H1 (cell line): ENCODE data around the gene ADGRB3. TPM values are rescaled to one million over a fixed set of nuclear protein-coding genes. Genes with fewer than 3 reads are reported as not detected.

Experiments used
- CTCF ChIA-PET: fragments of 300-600 bp; sonication (Branson Sonifier 250); formaldehyde crosslinking; loops from one replicate; lab custom pipeline; 2021; ENCODE audit not compliant: partially characterized antibody; lab: Charles Lee
- POLR2A ChIA-PET: fragments of 300-600 bp; sonication (Branson Sonifier 250); formaldehyde crosslinking; loops from one replicate; lab custom pipeline; 2021; ENCODE audit warnings: inconsistent platforms; ENCODE audit not compliant: partially characterized antibody; lab: Charles Lee
- DNase-seq, 2 experiments: peaks; one replicate each; pipeline versions ENCODE4 v3.0.0 to v3.0.0-alpha.2; 2010 to 2022; ENCODE audit warnings: low spot score in 2 of 2, low read depth in 1 of 2, mixed read lengths in 1 of 2
- FAIRE-seq: peaks from 2 replicates; lab custom pipeline; 2011; peaks lifted over from hg19 to GRCh38; lab: Jason Lieb, UNC
- H2AFZ ChIP-seq: 2 replicates; pipeline ENCODE4 v1.8.1; 2012; ENCODE audit warnings: low read length, inconsistent platforms
- H2AK5ac ChIP-seq: 2 replicates; pipeline ENCODE4 v1.6.1; 2013; ENCODE audit warnings: low read depth, low read length
- H2BK120ac ChIP-seq: replicated peaks from 2 replicates; pipeline ENCODE3; 2013; ENCODE audit warnings: low read depth, low read length, inconsistent platforms
- H2BK12ac ChIP-seq: 2 replicates; pipeline ENCODE4 v1.6.1; 2013; ENCODE audit warnings: low read depth, low read length
- H2BK15ac ChIP-seq: 2 replicates; pipeline ENCODE4 v1.6.1; 2013; ENCODE audit warnings: low read length
- H2BK20ac ChIP-seq: 2 replicates; pipeline ENCODE4 v1.6.1; 2013; ENCODE audit warnings: low read length
- H2BK5ac ChIP-seq: 2 replicates; pipeline ENCODE4 v1.6.1; 2013; ENCODE audit warnings: low read depth, low read length
- H3K14ac ChIP-seq: 2 replicates; pipeline ENCODE4 v1.6.1; 2013; ENCODE audit warnings: inconsistent platforms; ENCODE audit not compliant: insufficient read length
- H3K18ac ChIP-seq: 2 replicates; pipeline ENCODE4 v1.6.1; 2013; ENCODE audit warnings: low read length; ENCODE audit errors: extremely low read depth
- H3K23ac ChIP-seq: 2 replicates; pipeline ENCODE4 v1.6.1; 2013; ENCODE audit warnings: inconsistent platforms; ENCODE audit not compliant: insufficient read length
- H3K23me2 ChIP-seq: 2 replicates; pipeline ENCODE4 v1.6.1; 2013; ENCODE audit warnings: low read depth, low read length
- H3K27ac ChIP-seq: 2 replicates; pipeline ENCODE4 v1.6.1; 2011; ENCODE audit warnings: low read depth, low read length, inconsistent platforms
- H3K27me3 ChIP-seq, 4 experiments: replicated peaks in 1 of 4; 1 replicate in 1 of 4; 2 replicates in 3 of 4; pipeline versions ENCODE4 v1.6.1 to v1.8.1; 2011 to 2013; ENCODE audit warnings: low read length in 3 of 4, mild to moderate bottlenecking in 3 of 4, inconsistent platforms in 2 of 4, mixed read lengths in 2 of 4, moderate library complexity in 1 of 4; ENCODE audit not compliant: control insufficient read depth in 3 of 4, insufficient read depth in 3 of 4; ENCODE audit errors: extremely low read depth in 1 of 4
- H3K36me3 ChIP-seq, 4 experiments: 2 replicates each; pipeline versions ENCODE4 v1.6.1 to v1.8.1; 2011 to 2013; ENCODE audit warnings: mild to moderate bottlenecking in 4 of 4, low read length in 3 of 4, moderate library complexity in 2 of 4, control low read depth in 1 of 4, inconsistent platforms in 1 of 4; ENCODE audit not compliant: insufficient read depth in 4 of 4, control insufficient read depth in 2 of 4
- H3K4ac ChIP-seq: replicated peaks from 2 replicates; pipeline ENCODE3; 2013; ENCODE audit warnings: low read length, low read depth, mixed read lengths, inconsistent platforms; ENCODE audit not compliant: insufficient read length
- H3K4me1 ChIP-seq, 4 experiments: replicated peaks in 1 of 4; 1 replicate in 1 of 4; 2 replicates in 3 of 4; pipeline versions ENCODE4 v1.6.1 to v1.8.1; 2011 to 2013; ENCODE audit warnings: low read length in 3 of 4, inconsistent platforms in 2 of 4, mixed read lengths in 1 of 4; ENCODE audit not compliant: insufficient read depth in 4 of 4, control insufficient read depth in 3 of 4
- H3K4me2 ChIP-seq, 2 experiments: 2 replicates each; pipeline versions ENCODE4 v1.6.1 to v1.8.1; 2011 to 2013; ENCODE audit warnings: low read depth in 2 of 2, low read length in 2 of 2, control low read depth in 1 of 2, inconsistent platforms in 1 of 2, mild to moderate bottlenecking in 1 of 2; ENCODE audit not compliant: insufficient read depth in 1 of 2
- H3K4me3 ChIP-seq, 4 experiments: fragments of 200-600, 300-600 bp in 1 of 4; sonication (generic), shearing (Covaris generic), sonication (Bioruptor Twin) in 1 of 4; 2 replicates each; pipeline versions ENCODE4 v1.5.1 to v1.8.1; 2011 to 2016; ENCODE audit warnings: low read length in 4 of 4, low read depth in 3 of 4, control low read depth in 2 of 4, inconsistent platforms in 2 of 4, mild to moderate bottlenecking in 2 of 4, mixed read lengths in 1 of 4, moderate library complexity in 1 of 4; ENCODE audit not compliant: insufficient read depth in 2 of 4; ENCODE audit errors: extremely low read depth in 1 of 4
- H3K56ac ChIP-seq: replicated peaks from 2 replicates; pipeline ENCODE3; 2013; ENCODE audit warnings: low read depth, mild to moderate bottlenecking, mixed read lengths, low read length, inconsistent platforms; ENCODE audit not compliant: insufficient read length
- H3K79me1 ChIP-seq: 2 replicates; pipeline ENCODE4 v1.6.1; 2013; ENCODE audit warnings: low read depth, low read length, control low read depth
- H3K79me2 ChIP-seq, 2 experiments: 2 replicates each; pipeline versions ENCODE4 v1.6.1 to v1.8.1; 2012 to 2013; ENCODE audit warnings: low read length in 2 of 2, mild to moderate bottlenecking in 2 of 2, inconsistent platforms in 1 of 2; ENCODE audit not compliant: insufficient read depth in 2 of 2, control insufficient read depth in 1 of 2
- H3K9ac ChIP-seq, 4 experiments: replicated peaks in 1 of 4; 1 replicate in 1 of 4; 2 replicates in 3 of 4; pipeline versions ENCODE4 v1.6.1 to v1.8.1; 2011 to 2013; ENCODE audit warnings: low read depth in 3 of 4, low read length in 3 of 4, control low read depth in 2 of 4, mild to moderate bottlenecking in 2 of 4, moderate library complexity in 2 of 4, inconsistent platforms in 1 of 4; ENCODE audit errors: extremely low read depth in 1 of 4
- H3K9me3 ChIP-seq, 2 experiments: 2 replicates each; pipeline versions ENCODE4 v1.6.1 to v1.8.1; 2012 to 2013; ENCODE audit warnings: mild to moderate bottlenecking in 2 of 2, moderate library complexity in 2 of 2, control low read depth in 1 of 2, inconsistent platforms in 1 of 2, low read depth in 1 of 2, low read length in 1 of 2, mixed read lengths in 1 of 2; ENCODE audit not compliant: insufficient read depth in 2 of 2
- H4K20me1 ChIP-seq, 2 experiments: replicated peaks in 1 of 2; 2 replicates each; pipeline versions ENCODE3 to v1.8.1; 2011 to 2013; ENCODE audit warnings: inconsistent platforms in 2 of 2, low read length in 2 of 2, mild to moderate bottlenecking in 1 of 2; ENCODE audit not compliant: insufficient read depth in 2 of 2, control insufficient read depth in 1 of 2
- H4K5ac ChIP-seq: 2 replicates; pipeline ENCODE4 v1.6.1; 2013; ENCODE audit warnings: low read length, low read depth, mixed read lengths, inconsistent platforms; ENCODE audit not compliant: insufficient read length
- H4K8ac ChIP-seq: 2 replicates; pipeline ENCODE4 v1.8.0; 2013; ENCODE audit warnings: mild to moderate bottlenecking, moderate library complexity, low read length, inconsistent platforms; ENCODE audit not compliant: insufficient read depth; ENCODE audit errors: extremely low read depth
- H4K91ac ChIP-seq: replicated peaks from 2 replicates; pipeline ENCODE3; 2013; ENCODE audit warnings: low read length, mixed read lengths, inconsistent platforms; ENCODE audit not compliant: insufficient read length
- ATF2 ChIP-seq: IDR thresholded peaks from 2 replicates; pipeline ENCODE4 v1.6.1; 2012; ENCODE audit warnings: low read length, inconsistent platforms
- CBX8 ChIP-seq: fragments of 300-800, 300-1000 bp; sonication (generic); IDR thresholded peaks from 2 replicates; pipeline ENCODE4 v1.7.1; 2016; ENCODE audit warnings: low read depth, low read length, borderline replicate concordance
- CHD1 ChIP-seq: IDR thresholded peaks from 2 replicates; pipeline ENCODE4 v1.6.1; 2012; ENCODE audit warnings: low read depth, low read length, improper control_type of control experiment
- CREB1 ChIP-seq: IDR thresholded peaks from 2 replicates; pipeline ENCODE4 v1.6.1; 2012; ENCODE audit warnings: inconsistent platforms
- CTCF ChIP-seq, 3 experiments: IDR thresholded peaks; 1 replicate in 2 of 3; 2 replicates in 1 of 3; pipeline versions ENCODE4 v1.5.1 to v1.6.1; 2011; ENCODE audit warnings: low read length in 3 of 3, mild to moderate bottlenecking in 3 of 3, inconsistent platforms in 2 of 3, low read depth in 1 of 3, moderate library complexity in 1 of 3; ENCODE audit not compliant: insufficient read depth in 1 of 3; ENCODE audit errors: control extremely low read depth in 1 of 3
- GTF2F1 ChIP-seq: IDR thresholded peaks from 2 replicates; pipeline ENCODE4 v1.6.1; 2012; ENCODE audit warnings: low read depth, low read length, improper control_type of control experiment, borderline replicate concordance
- KDM5A ChIP-seq: fragments of 200-600 bp; IDR thresholded peaks from 2 replicates; pipeline ENCODE4 v1.7.1; 2012; ENCODE audit warnings: mild to moderate bottlenecking, low read length, inconsistent platforms, mixed read lengths
- RBBP5 ChIP-seq: IDR thresholded peaks from 2 replicates; pipeline ENCODE4 v1.7.1; 2012; ENCODE audit warnings: low read depth, mild to moderate bottlenecking, inconsistent platforms, low read length, moderate library complexity, borderline replicate concordance
- WGBS, 2 experiments: shearing (Covaris generic) in 1 of 2; methylation state at CpG; one replicate each; pipeline versions ENCODE4 v1.1.6 to v1.1.7; 2013 to 2015; ENCODE audit warnings: low lambda C conversion rate in 2 of 2, mixed read lengths in 2 of 2, inconsistent platforms in 1 of 2, low coverage in 1 of 2, missing lambda C conversion rate in 1 of 2; ENCODE audit not compliant: insufficient replicate concordance in 2 of 2, insufficient coverage in 1 of 2, insufficient read length in 1 of 2; ENCODE audit errors: extremely low coverage in 1 of 2, missing lambda C conversion rate in 1 of 2; 5-methylcytosine and 5-hydroxymethylcytosine counted together
- polyA plus RNA-seq, 7 experiments: library from polyadenylated mRNA; depleted of rRNA in 3 of 7; stranded (reverse) in 5 of 7; unstranded in 2 of 7; fragments of >200 nt in 5 of 7; fragments of 200-250 nt in 2 of 7; gene quantifications; 1 replicate in 5 of 7; 2 replicates in 1 of 7; 4 replicates in 1 of 7; pipeline versions ENCODE4 v1.2.1 to v1.2.3, GENCODE V29; 2011 to 2013; ENCODE audit warnings: missing spikeins in 2 of 7, mixed read lengths in 2 of 7
- total RNA-seq: library from RNA; stranded (reverse); fragmentation: NEBNext Ultra II Directional; extraction: Animal tissue kit (Norgen Biotek cat#: 25700); gene quantifications from 2 replicates; pipeline ENCODE4 v1.2.1, GENCODE V29; 2021
- TF ChIP-seq, protein P1 (sequence below): IDR thresholded peaks from 2 replicates; pipeline ENCODE4 v1.6.1; 2011; ENCODE audit warnings: low read depth, mild to moderate bottlenecking, low read length; ENCODE audit not compliant: insufficient read depth

The ADGRB3 gene
- total and polyA plus RNA-seq, 2 of the 8 experiments (the other 6 are each of a cell fraction or from before 2014, with no cell fraction given), result 0.35 to 1.2 TPM

- H3K4ac ChIP-seq, result no peak overlapping the region
- H4K91ac ChIP-seq, result no peak overlapping the region
- H2BK120ac ChIP-seq, result no peak overlapping the region
- H3K4me3 ChIP-seq, result no peak overlapping the region
- H3K4me1 ChIP-seq, result no peaks in the 10 kb centered on the region
- H4K8ac ChIP-seq, result no peak overlapping the region
- no peaks in the 10 kb centered on the region for H3K23me2 ChIP-seq
- no peak overlapping the region for H2BK5ac ChIP-seq
- DNase-seq (no peak), FAIRE-seq (no peak)
- WGBS, 2 experiments, result 92% methylated on average over 2 of the region's 2 CpGs; no CpG with 5 or more reads in 1 of the 2 experiments
- no peak overlapping the region for H2BK12ac ChIP-seq
- no peak overlapping the region for H3K18ac ChIP-seq
- no peak overlapping the region for H2AFZ ChIP-seq
- H3K27ac ChIP-seq, result no peak overlapping the region
- H3K9ac ChIP-seq, result no peak overlapping the region
- H3K14ac ChIP-seq, result no peak overlapping the region
- no peak overlapping the region for H3K23ac ChIP-seq
- H3K4me2 ChIP-seq, result no peak overlapping the region
- no peak overlapping the region for H2BK20ac ChIP-seq
- CTCF ChIA-PET, result interaction anchor here (0.6 kb wide), 1 partner anchor 35 kb away, joined by 3 read pairs; no protein-coding TSS in a partner anchor
- no peaks in the 10 kb centered on the region for H3K27me3 ChIP-seq
- H2AK5ac ChIP-seq, result no peak overlapping the region
- no peak overlapping the region for H3K56ac ChIP-seq
- no peak overlapping the region for H2BK15ac ChIP-seq
- no peaks in the 10 kb centered on the region for H3K79me1 ChIP-seq
- POLR2A ChIA-PET, result no interaction called here
- no peaks in the 10 kb centered on the region for H3K36me3 ChIP-seq
- no peaks in the 10 kb centered on the region for H3K9me3 ChIP-seq
- H4K5ac ChIP-seq, result no peak overlapping the region
- H3K79me2 ChIP-seq, result no peaks in the 10 kb centered on the region
- no peaks in the 10 kb centered on the region for H4K20me1 ChIP-seq
- TF ChIP-seq ATF2, result no peak
- no peak for TF ChIP-seq RBBP5
- no peak for TF ChIP-seq GTF2F1
- TF ChIP-seq KDM5A, result no peak
- TF ChIP-seq CBX8, result no peak
- TF ChIP-seq CREB1, result no peak
- no peak for TF ChIP-seq CHD1
- TF ChIP-seq CTCF (IDR thresholded peaks at IDR 0.05; ENCODE audit: control extremely low read depth in 1 of 3, insufficient read depth in 1 of 3, low read depth in 1 of 3, low read length in 3 of 3), result no peak
- TF ChIP-seq, protein P1, sequence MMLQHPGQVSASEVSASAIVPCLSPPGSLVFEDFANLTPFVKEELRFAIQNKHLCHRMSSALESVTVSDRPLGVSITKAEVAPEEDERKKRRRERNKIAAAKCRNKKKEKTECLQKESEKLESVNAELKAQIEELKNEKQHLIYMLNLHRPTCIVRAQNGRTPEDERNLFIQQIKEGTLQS, result no peak
These were observed 45.2 kb downstream of the ADGRB3 start for GRCh38 chr6:68680264-68680663.
